HTR-8/SVneo (cell line): ENCODE measurements around the gene CATSPERB.
"Not testable (repeated sequence)": the region's sequence is repeated elsewhere in the genome, so short reads cannot be mapped to it uniquely, and the experiment has no call there.

Experiments
- DNase-seq: peaks from one replicate; pipeline ENCODE4 v3.0.0; 2011; ENCODE audit warnings: low spot score, mixed read lengths; ENCODE audit not compliant: insufficient read length
- FAIRE-seq: peaks from 2 replicates; lab custom pipeline; 2011; peaks lifted over from hg19 to GRCh38; lab: Jason Lieb, UNC

The CATSPERB gene

GRCh38 chr14:91739867-91740266 is 8.0 kb upstream of the CATSPERB start:
- DNase-seq, FAIRE-seq: not testable (repeated sequence)

- FAIRE-seq (no peak), DNase-seq (no peak)
Measured at GRCh38 chr14:91737619-91738018, 5.7 kb upstream of the CATSPERB start.

GRCh38 chr14:91732859-91733477 is 1.1 kb upstream of the CATSPERB start:
- FAIRE-seq (no peak), DNase-seq (no peak)

- no peak for DNase-seq
- FAIRE-seq, result no peak
Measured at GRCh38 chr14:91732439-91732838, 553 bp upstream of the CATSPERB start.

GRCh38 chr14:91731018-91731417 is 868 bp downstream of the CATSPERB start:
- DNase-seq (no peak), FAIRE-seq (no peak)

GRCh38 chr14:91729756-91730155 is 2.1 kb downstream of the CATSPERB start:
- DNase-seq (no peak), FAIRE-seq (no peak)

GRCh38 chr14:91728616-91729183 is 3.2 kb downstream of the CATSPERB start:
- FAIRE-seq, result no peak
- no peak for DNase-seq

- no peak for FAIRE-seq
Measured at GRCh38 chr14:91727121-91727520, 4.8 kb downstream of the CATSPERB start.

GRCh38 chr14:91723501-91723900 is 8.4 kb downstream of the CATSPERB start:
- FAIRE-seq (no peak), DNase-seq (no peak)

More at GRCh38 chr14:91727121-91727520, 4.8 kb downstream of the CATSPERB start:
- no peak for DNase-seq

- FAIRE-seq (no peak), DNase-seq (no peak)
Measured at GRCh38 chr14:91722386-91722785, 9.5 kb downstream of the CATSPERB start.

GRCh38 chr14:91719839-91720238 is 12.0 kb downstream of the CATSPERB start:
- FAIRE-seq (no peak), DNase-seq (no peak)

GRCh38 chr14:91716999-91717398 is 14.9 kb downstream of the CATSPERB start:
- DNase-seq (no peak), FAIRE-seq (no peak)

GRCh38 chr14:91714805-91715204 is 17.1 kb downstream of the CATSPERB start:
- FAIRE-seq, result no peak
- DNase-seq, result no peak

- DNase-seq, result no peak
- FAIRE-seq, result no peak
Measured at GRCh38 chr14:91708795-91709194, 23.1 kb downstream of the CATSPERB start.

GRCh38 chr14:91706996-91707395 is 24.9 kb downstream of the CATSPERB start:
- FAIRE-seq (no peak), DNase-seq (no peak)

GRCh38 chr14:91694643-91695042 is 37.2 kb downstream of the CATSPERB start:
- no peak for DNase-seq
- FAIRE-seq, result no peak

GRCh38 chr14:91693346-91693745 is 38.5 kb downstream of the CATSPERB start:
- no peak for FAIRE-seq
- DNase-seq, result no peak

GRCh38 chr14:91692075-91692474 is 39.8 kb downstream of the CATSPERB start:
- DNase-seq, result no peak
- FAIRE-seq, result no peak

- DNase-seq (no peak), FAIRE-seq (no peak)
Measured at GRCh38 chr14:91689608-91690007, 42.3 kb downstream of the CATSPERB start.

GRCh38 chr14:91687436-91687835 is 44.5 kb downstream of the CATSPERB start:
- FAIRE-seq, result not testable (repeated sequence)

GRCh38 chr14:91685600-91685999 is 46.3 kb downstream of the CATSPERB start:
- FAIRE-seq (no peak), DNase-seq (no peak)

More at GRCh38 chr14:91687436-91687835, 44.5 kb downstream of the CATSPERB start:
- not testable (repeated sequence) for DNase-seq
